HG03135 (cell line): ENCODE results near the gene TTC1.
A peak's percentile ranks its signal among the peaks of the same experiment; 100 is the strongest.
"Not testable (repeated sequence)": the region's sequence is repeated elsewhere in the genome, so short reads cannot be mapped to it uniquely, and the experiment has no call there.

ENCODE experiments used
- ATAC-seq: cut with Tn5 transposase; IDR thresholded peaks from one replicate; pipeline ENCODE4 v1.9.1; 2021; ENCODE audit warnings: mild to moderate bottlenecking, moderate library complexity; ENCODE audit not compliant: unreplicated experiment

The TTC1 gene, protein sequence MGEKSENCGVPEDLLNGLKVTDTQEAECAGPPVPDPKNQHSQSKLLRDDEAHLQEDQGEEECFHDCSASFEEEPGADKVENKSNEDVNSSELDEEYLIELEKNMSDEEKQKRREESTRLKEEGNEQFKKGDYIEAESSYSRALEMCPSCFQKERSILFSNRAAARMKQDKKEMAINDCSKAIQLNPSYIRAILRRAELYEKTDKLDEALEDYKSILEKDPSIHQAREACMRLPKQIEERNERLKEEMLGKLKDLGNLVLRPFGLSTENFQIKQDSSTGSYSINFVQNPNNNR

DNA sequence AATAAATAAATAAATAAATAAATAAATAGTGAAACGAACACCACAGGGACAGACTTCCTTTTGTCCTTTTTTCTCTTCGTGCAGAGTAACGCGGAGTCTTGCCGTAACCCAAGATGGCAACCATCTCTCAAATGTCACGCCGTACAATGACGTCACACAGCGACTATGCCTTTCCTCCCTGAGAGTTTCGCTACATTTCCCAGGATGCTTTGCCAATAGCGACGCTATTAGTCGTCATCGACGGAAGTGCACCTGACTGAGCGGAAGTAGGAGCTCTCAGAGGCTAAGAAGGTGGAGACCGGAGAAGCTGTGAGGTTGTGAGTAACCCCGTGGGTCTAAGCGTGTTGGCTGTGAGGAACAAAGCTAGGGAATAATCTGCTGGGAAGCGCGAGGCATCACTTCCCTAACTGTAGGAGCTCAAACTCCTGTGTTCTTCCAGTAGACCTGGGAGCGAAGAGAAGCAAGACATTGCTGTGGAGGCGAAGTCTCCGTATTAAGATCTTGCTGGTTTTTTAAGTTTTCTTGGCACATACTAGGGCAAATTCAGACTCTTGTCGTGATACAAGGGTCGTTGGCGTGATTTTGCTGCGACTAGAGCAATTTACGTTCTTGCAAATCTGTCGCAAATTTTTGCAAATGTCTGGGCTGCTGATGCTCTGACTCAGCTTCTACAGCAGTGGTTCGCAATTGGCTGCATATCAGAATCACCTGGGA, at the start of gene TTC1:
TSS of gene TTC1 (plus strand) at position 263 of the 714 bp plus-strand sequence. CDS start 1,390 bp downstream, outside the sequence.
- ATAC-seq, result peak; percentile 99

DNA sequence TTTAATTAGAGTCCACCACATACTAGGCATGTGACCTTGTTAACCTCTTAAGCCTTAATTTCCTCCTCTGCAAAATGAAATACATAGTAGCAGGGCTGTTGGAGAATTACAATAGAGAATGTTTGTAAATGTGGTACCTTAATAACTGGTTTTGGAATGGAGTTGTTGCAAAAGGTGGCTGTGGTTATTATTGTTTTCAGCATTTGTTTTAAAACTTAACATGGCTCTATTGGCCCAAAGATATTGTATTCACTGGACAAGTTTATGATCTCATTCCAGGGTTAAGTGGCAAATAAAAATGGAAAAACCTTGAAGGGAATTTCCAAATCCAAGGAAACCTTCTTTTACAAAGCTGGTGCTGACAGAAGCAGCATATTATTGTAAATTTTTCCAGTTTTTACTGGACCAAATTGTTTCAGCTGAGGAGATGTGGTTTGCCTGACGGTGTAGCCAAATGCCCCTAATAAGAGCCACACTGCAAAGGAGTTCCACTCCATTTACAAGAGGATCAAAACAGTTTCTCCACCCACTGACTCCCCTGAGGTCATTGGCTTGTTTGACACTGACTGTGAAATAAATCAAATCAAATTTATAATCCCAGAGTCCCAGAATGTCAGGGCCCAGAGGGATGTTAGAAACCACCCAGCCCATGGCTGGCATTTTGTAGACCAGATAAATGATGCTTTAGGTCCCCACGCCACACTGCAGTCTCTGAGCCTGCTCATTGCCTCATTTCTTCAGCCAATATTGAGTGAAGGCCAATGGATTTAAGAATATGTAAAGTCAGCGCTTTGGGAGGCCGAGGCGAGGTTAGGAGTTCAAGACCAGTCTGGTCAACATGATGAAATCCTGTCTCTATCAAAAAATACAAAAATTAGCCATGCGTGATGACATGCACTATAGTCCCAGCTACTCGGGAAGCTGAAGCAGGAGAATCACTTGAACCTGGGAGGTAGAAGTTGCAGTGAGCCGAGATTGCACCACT, 47.5 kb upstream of the TTC1 start:
- ATAC-seq, result no peak

DNA sequence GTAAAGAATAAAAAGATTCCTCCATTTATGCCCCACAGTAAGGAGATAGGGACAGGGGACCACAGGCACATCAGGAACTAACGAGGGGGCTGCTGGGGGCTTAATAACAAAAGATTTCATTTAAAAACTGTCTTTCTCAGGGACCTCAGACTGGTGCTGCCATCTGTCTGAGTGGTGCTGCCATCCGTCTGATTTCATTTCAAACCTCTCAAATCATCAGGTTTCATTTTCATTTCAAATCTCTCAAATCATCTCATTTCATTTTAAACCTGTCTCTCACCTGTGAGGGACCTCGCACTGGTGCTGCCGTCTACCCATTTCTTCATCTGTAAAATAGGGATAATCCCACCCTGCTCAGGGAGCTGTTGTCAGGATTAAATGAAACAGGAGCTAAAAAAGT, 46.7 kb upstream of the TTC1 start:
- no peak for ATAC-seq

DNA sequence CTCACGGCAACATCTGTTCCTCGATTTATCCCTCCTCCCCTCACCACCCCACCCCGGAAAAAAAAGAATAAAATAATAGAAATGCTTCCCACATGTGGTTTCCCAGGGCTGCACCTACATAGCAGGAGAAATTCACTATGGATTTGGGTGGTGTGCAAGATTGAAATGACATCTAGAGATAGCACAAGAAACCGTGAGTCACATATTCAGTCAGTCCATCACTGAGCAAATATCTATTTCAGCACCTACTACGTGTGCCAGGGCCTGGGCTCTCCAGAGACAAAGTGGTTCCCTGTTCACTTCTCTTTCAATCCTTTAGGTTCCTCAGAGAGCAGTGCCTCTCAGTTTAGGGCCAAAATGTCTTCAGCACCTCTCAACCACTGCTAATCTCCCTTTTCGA, 45.0 kb upstream of the TTC1 start:
- ATAC-seq, result no peak

DNA sequence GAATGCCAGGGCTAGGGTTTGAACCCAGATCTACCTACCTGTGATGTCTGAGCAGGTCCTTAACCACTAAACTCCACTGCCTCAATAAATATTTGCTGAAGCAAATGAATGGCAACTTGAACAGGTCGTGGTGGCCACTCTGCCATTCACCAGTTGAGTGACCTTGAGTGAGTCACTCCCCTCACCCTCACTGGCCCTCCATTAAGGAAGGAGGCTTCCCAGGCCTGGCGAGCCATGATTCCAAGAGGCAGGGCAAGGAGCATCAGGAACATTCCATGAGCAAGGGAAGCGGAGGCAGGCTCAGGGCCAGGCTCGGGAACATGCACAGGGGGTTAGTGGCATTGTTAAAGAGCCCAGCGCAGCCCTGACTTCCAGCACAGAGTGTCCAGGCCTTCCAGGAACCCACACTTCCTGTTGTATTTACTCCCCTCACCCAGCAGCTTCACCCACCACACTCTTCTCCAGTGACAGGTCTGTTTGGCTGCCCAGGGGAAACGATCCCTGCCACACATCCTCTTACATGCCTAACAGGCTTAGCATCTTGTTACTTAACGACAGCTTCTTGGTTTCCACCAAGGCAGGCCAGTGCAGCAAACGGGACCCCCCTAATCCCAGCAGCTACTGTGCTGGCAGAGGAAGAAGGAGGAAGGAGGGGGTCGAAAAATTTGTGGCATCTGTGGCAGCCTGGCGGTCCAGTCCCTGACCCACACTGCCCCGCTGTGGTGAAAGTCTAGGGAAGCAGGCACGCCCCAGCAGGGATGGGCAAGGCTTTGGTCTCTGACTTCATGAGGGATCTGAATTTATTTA, 43.7 kb upstream of the TTC1 start:
- ATAC-seq, result no peak

DNA sequence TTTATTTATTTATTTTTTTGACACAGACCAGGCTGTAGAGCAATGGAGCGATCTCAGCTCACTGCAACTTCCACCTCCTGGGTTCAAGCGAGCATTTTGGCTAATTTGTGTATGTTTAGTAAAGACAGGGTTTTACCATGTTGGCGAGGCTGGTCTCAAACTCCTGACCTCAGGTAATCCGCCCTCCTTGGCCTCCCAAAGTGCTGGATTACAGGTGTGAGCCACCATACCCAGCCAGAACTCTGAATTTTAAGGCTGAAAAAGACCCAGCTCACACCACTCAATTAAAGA, 43.2 kb upstream of the TTC1 start:
- not testable (repeated sequence) for ATAC-seq

DNA sequence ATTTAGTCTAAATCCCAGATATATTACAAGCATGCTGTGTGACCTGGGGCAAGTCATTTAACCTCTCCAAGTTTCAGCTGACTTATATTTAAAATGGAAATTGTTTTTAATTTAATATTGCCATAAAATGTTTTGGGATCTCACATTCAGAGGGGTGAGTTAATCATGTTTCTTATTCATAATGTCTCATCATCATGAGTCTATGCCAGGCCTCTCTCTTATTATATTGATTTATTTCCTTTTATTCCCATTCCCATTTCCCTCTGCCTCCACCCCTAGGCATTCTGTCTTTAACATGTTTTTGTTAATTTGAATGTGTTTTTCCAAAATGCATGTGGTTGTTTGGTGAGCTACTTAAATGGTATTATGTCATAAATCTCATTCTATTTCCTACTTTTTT, 39.0 kb upstream of the TTC1 start:
- ATAC-seq, result no peak

DNA sequence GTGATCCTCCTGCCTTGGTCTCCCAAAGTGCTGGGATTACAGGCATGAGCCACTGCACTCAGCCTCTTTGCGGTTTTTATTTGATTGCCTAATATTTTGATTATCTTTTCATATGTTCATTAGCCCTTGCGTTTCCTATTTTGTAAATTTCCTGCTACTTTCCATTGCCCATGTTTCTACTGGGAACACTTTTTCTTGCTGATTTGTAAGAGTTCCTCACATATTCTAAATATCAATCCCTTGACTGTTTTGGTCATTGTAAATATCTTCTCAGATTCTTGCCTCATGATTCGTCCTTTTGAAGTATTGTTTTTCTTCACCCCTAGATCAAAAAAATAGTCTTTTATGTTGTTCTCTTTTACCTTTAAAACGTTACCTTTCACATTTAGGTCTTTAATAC, 37.9 kb upstream of the TTC1 start:
- ATAC-seq, result no peak

DNA sequence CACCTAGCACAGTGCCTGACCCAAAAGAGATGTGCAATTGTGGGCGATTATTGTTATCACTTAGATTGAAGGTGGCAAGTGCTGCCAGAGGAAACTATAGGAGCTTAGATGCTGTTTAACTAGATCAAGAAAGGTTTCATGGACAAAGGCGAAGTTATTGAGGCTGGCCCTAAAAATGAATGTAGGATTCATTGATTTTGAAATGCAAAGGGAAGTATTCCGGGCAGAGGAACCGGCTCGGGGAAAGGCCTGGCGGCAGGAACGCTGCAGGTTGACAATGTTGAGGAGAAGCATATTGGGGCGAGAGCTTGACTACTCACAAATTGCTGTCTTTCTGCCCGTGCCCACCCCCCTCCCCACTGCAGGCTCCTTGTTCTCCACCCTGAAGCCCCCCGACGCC, 37.4 kb upstream of the TTC1 start:
- ATAC-seq, result no peak

DNA sequence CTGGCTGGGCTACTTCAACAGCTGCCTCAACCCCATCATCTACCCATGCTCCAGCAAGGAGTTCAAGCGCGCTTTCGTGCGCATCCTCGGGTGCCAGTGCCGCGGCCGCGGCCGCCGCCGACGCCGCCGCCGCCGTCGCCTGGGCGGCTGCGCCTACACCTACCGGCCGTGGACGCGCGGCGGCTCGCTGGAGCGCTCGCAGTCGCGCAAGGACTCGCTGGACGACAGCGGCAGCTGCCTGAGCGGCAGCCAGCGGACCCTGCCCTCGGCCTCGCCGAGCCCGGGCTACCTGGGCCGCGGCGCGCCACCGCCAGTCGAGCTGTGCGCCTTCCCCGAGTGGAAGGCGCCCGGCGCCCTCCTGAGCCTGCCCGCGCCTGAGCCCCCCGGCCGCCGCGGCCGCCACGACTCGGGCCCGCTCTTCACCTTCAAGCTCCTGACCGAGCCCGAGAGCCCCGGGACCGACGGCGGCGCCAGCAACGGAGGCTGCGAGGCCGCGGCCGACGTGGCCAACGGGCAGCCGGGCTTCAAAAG, 36.9 kb upstream of the TTC1 start:
- ATAC-seq, result no peak

DNA sequence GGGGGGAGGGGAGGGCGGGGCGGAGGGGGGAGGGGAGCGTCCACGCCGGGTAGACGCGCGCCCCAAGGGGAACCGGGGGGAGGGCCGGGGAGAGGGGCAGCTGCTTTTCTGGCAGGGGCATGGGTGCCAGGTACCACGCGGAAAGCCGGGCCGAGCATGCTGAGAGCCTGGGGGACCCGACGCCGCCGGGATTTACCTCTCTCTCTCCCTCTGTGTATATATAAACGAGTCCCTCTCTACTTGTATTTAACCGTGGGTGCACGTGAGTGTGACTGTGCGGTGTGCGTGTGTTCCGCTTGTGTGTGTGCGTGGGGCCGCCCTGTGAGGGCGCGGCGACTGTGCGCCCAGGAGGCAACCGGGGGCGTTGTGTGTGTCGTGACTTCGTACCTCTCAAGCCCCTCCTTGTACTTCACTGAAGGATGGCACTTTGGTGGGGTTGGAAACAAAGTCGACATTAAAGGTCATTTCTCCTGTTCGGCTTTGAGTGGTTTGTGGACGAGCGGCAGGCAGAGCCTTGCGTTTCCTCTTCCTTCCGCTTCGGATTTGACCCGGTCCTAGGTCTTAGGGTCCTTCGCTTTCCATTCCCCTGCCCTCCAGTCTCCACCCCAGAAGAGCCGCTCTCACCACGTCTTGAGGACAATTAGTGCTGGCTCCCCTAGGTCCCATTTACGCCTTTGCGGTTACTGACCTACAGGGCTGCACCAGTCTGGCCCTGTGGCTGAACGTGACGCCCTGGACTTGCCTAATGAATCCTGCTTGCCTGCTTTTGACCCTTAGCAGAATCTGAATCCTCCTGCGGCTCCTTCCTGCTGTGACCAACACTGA, 36.2 kb upstream of the TTC1 start:
- no peak for ATAC-seq

DNA sequence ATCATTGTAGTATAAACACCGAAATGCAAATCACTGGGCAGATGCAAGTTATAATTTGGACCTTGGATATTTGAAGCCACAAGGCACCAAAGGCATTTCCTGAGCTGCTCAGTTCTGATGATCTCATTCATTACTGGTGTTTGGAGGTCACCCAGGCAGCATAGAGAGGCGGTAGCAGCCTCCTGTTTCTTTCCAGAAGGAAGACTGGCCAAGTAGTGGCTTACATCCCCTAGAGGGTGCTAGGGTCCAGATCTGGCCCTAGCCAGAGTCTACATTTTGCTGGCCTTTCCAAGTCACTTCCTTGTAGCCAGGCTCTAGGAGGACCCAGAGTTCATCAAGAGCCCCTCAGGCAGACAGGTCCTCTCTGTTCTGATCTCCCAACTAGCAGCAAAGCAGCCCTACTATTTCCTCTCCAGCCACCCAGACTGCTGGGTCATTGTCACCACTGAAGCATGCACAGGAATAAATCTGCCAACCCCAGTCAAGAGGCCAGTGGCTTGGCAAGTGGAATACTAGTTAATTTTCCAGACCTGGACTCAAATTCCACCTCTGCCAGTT, 33.4 kb upstream of the TTC1 start:
- no peak for ATAC-seq

DNA sequence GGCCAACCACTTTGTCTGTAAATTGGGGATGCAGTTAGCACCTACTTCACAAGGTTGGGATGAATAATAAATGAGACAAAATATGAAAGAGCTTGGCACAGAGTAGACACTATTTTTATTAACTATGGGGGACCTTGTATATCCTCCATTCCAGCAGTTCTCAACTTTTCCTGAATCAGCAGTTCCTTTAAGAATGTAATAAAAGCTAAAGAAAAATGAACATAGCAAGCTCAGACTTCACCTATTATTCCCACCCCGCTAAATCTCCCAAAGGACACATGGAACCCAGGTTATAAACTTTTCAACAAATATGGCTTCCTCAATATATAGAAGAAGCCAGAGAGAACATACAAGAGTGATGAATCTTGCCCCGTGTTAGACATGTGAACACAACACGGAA, 32.0 kb upstream of the TTC1 start:
- no peak for ATAC-seq

DNA sequence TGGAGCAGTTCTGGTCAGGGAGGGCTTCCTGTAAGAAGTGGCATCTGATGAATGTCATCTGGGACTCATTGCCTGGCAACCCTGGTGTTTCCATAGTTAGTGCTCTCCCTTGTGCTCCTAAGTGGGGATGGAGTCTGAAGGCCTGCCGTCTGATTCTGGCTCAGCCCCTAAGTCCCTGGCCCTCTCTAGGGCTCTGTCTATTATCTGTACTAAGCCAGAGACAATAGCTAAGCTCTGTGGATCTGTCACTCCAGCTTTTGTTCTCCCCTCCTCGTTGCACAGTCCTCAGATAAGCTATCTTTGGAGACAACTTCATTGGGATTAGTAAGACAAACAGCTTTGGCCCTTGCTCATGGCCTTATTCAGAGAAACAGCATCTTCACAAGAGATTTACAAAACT, 30.6 kb upstream of the TTC1 start:
- ATAC-seq, result no peak

DNA sequence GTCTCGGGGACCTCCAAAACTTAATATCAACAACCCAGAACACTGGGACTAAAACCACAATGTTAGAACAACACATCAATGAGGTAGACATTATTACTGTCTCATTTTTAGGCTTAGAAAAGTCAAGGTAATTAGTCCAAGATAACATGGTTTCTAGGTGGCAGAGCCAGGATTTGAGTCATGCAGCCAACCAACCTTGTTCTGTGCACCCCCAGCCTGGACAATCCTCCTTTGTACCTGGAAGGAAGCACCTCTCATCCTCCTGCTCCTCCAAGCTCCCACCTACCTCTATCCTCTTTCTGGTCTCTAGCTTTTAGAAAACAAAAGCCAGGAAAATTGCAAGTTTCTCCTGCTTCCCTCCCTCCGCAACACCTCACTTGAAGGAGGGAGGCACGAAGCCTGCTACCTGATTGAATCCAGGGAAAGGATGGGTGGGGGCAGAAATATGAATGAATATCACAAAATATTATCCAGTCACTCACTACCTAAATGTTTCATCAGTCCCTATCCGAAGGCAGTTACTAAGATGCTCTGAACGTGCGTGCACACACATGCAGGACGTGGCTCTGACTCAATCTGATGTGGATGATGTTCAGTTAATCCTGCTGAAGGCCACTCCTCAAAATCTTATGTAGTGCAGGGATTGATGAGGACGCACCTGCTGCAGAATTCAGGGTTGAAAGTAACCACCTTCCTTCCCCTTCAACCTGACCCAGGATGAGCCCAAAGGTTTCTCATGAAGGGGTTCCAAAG, 26.3 kb upstream of the TTC1 start:
- no peak for ATAC-seq

DNA sequence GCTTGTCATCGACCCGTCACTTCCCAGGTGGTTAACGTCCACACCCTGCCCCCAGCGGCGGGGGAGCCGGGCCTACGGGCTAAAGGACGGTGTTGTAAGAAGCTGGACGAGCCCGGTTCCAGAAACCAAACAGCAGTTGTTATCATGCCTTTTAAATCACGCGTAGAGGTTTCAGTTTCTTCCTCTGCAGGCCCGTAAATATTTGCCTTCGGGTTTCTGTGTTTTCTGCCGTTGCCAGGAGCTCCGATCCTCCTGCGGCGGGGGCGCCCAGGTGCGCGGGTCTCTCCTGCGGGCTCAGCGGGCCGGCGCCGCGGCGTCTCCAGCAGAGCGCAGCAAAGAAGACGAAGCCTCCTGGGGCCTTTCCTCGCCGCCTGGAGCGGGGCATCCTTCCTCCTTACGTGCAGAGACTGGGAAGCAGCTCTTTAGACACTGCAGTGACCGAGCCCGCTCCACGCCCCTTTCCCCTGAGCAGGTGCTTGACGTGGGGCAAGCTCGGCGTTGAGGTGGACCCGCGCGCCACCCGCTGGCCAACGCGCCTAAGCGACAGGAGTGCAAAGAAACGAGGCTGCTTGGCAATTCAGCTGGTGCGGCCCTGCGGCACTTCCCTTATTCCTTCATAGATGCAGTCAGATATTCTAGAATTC, 21.8 kb upstream of the TTC1 start:
- peak; percentile 79 for ATAC-seq

DNA sequence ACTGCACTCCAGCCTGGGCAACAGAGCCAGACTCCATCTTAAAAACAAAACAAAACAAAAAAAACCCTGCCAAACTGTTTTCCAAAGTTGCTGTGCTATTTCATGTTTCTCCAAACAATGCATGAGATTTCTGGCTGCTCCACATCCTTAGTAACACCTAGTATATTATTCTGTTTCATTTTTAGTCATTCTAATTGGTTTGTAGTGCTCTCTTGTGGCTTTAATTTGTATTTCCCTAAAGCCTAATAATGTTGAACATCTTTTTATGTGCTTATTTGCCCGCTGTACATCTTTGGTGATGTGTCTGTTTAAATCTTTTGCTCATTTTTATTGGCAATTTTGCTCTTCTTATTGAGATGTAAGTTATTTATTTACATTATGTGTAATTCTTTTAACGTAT, 18.4 kb upstream of the TTC1 start:
- ATAC-seq, result no peak

DNA sequence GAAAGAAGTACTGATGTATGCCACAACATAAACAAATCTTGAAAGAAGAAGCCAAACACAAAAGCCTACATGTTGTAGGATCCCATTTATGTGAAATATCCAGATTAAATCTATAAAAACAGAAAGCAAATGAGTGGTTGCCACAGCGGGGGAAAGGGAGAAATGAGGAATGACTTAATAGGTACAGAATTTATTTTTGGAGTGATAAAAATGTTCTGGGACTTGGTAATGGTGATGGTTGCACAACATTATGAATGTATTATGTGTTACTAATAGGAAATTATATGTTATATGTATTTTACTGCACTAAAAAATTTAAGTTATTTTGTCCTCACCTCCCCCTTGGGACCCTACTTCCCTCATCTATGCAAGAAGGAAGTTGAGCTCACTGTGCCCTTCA, 16.4 kb upstream of the TTC1 start:
- no peak for ATAC-seq
